ENCODE data around the gene CDH8. TPM values are rescaled to one million over a fixed set of nuclear protein-coding genes. Genes with fewer than 3 reads are reported as not detected.

The CDH8 gene
- total RNA-seq, 4 donors from 2014 or later, result 1.5 TPM; not detected in 3

DNA sequence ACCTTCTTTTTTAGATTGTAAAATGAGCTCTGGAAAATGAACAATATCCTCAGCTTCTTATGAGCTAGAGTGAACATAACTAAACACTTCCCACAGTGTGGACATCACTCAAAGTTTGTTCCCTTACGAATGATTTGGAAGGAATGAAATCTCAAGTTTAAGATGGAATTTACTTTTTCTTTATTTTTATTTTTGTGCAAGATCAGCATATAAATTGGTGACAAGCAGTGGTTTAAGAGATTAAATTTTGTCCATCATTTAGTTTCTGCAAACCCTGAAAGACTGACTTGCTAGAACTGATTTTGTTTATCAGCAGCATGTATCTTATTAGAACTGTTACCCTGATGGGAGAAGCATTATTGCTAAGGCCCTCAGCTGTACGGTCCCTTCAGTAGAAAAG is 420.1 kb downstream of the CDH8 start:
- TF ChIP-seq POLR2A (IDR thresholded peaks at IDR 0.05), result no peak
- TF ChIP-seq, protein P1, sequence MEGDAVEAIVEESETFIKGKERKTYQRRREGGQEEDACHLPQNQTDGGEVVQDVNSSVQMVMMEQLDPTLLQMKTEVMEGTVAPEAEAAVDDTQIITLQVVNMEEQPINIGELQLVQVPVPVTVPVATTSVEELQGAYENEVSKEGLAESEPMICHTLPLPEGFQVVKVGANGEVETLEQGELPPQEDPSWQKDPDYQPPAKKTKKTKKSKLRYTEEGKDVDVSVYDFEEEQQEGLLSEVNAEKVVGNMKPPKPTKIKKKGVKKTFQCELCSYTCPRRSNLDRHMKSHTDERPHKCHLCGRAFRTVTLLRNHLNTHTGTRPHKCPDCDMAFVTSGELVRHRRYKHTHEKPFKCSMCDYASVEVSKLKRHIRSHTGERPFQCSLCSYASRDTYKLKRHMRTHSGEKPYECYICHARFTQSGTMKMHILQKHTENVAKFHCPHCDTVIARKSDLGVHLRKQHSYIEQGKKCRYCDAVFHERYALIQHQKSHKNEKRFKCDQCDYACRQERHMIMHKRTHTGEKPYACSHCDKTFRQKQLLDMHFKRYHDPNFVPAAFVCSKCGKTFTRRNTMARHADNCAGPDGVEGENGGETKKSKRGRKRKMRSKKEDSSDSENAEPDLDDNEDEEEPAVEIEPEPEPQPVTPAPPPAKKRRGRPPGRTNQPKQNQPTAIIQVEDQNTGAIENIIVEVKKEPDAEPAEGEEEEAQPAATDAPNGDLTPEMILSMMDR (IDR thresholded peaks at IDR 0.05), result no peak
- TF ChIP-seq EP300 (IDR thresholded peaks at IDR 0.05; ENCODE audit: low read depth), result no peak
- TF ChIP-seq POLR2AphosphoS5 (IDR thresholded peaks at IDR 0.05), result no peak
- no peak overlapping the region for H3K4me3 ChIP-seq
- no peaks in the 10 kb centered on the region for H3K27me3 ChIP-seq
- no peaks in the 10 kb centered on the region for H3K4me1 ChIP-seq
- no peaks in the 10 kb centered on the region for H3K9me3 ChIP-seq
- 84 to 91% methylated on average over 2 of the region's 2 CpGs for WGBS, 2 donors (ENCODE audit: low coverage in 1 of 2)
- intact Hi-C loops (cut with DNase I; ENCODE audit: low total_unique reads), result no loop called here
- in situ Hi-C loops (cut with MboI; ENCODE audit: low pct_ligation_motif_present in 1 of 4, low pct_unique_long_range_greater_than_20kb in 1 of 4, low sequenced_read_pairs in 3 of 4), result no loop called here
- H3K27ac ChIP-seq, result no peak overlapping the region
- H3K36me3 ChIP-seq, result no peaks in the 10 kb centered on the region
- no peak for DNase-seq

DNA sequence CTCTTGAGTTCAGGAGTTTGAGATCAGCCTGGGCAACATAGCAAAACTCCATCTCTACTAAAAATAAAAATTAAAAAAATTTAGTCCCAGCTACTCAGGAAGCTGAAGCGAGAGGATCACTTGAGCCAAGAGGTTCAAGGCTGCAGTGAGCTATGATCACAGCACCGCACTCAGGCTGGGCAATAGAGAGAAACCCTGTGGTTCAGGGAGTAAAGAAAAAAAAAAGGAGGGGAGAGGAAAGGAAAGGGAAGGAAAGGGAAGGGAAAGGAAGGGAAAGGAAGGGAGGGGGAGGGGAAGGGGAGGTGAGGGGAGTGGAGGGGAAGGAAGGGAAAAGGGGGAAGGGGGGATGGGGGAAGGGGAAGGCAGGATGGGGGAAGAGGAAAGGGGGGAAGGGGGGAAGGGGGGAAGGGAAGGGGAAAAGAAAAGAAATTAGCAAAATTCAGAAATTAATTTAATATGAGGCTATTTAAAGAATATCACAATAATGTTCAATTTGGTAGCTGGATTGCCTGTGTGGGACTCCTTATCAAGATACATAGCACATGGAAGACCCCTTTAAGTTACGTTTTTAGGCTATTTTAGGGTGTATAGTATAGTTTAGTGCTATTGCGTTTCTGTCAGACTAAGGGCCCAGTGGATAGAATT is 424.3 kb downstream of the CDH8 start:
- Histone ChIP-seq H3K4me1 (no peaks in the 10 kb centered on the region), H3K27ac (no peak overlapping the region), H3K4me3 (no peak overlapping the region), H3K27me3 (no peaks in the 10 kb centered on the region), H3K9me3 (no peaks in the 10 kb centered on the region), H3K36me3 (no peaks in the 10 kb centered on the region)
- in situ Hi-C loops (cut with MboI; ENCODE audit: low pct_ligation_motif_present in 1 of 4, low pct_unique_long_range_greater_than_20kb in 1 of 4, low sequenced_read_pairs in 3 of 4) (no loop called here), intact Hi-C loops (cut with DNase I; ENCODE audit: low total_unique reads) (no loop called here)
- no peak for DNase-seq
- no peak for TF ChIP-seq POLR2A (IDR thresholded peaks at IDR 0.05)
- WGBS, 2 donors (ENCODE audit: low coverage in 1 of 2), result 50 to 73% methylated on average over 3 to 4 of the region's 4 CpGs

DNA sequence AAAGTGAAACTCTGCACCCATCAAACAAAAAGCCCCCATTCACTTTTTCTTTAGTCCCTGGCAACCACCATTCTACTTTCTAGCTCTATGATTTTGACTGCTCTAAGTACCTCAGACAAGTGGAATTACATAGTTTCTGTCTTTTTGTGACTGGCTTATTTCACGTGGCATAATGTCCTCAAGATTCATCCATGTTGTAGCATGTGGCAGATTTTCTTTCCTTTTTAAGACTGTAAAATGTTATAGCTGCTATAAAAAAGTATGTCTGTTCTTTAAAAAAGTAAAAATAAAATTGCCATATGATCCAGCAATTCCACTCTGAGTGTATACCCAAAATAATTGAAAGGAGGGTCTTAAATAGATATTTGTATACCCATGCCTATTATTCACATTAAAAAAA is 429.7 kb downstream of the CDH8 start:
- no peak overlapping the region for H3K4me3 ChIP-seq
- H3K27ac ChIP-seq, result no peak overlapping the region
- H3K36me3 ChIP-seq, result no peaks in the 10 kb centered on the region
- intact Hi-C loops (cut with DNase I; ENCODE audit: low total_unique reads) (no loop called here), in situ Hi-C loops (cut with MboI; ENCODE audit: low pct_ligation_motif_present in 1 of 4, low pct_unique_long_range_greater_than_20kb in 1 of 4, low sequenced_read_pairs in 3 of 4) (no loop called here)
- no peaks in the 10 kb centered on the region for H3K9me3 ChIP-seq
- no peak for DNase-seq
- WGBS, 2 donors (ENCODE audit: low coverage in 1 of 2), result 33 to 49% methylated on average over 1 of the region's 1 CpG
- H3K4me1 ChIP-seq, result no peaks in the 10 kb centered on the region
- no peak for TF ChIP-seq EP300 (IDR thresholded peaks at IDR 0.05; ENCODE audit: low read depth)
- TF ChIP-seq, protein P1 (IDR thresholded peaks at IDR 0.05), result no peak
- no peak for TF ChIP-seq POLR2AphosphoS5 (IDR thresholded peaks at IDR 0.05)
- no peak for TF ChIP-seq POLR2A (IDR thresholded peaks at IDR 0.05)
- H3K27me3 ChIP-seq, result no peaks in the 10 kb centered on the region
